ENCODE data around the gene ZBTB25. TPM values are rescaled to one million over a fixed set of nuclear protein-coding genes. Genes with fewer than 3 reads are reported as not detected.

ZBTB25 gene
- total and polyA plus RNA-seq, 2 experiments from 2014 or later = 11.3 to 13.3 TPM

DNA sequence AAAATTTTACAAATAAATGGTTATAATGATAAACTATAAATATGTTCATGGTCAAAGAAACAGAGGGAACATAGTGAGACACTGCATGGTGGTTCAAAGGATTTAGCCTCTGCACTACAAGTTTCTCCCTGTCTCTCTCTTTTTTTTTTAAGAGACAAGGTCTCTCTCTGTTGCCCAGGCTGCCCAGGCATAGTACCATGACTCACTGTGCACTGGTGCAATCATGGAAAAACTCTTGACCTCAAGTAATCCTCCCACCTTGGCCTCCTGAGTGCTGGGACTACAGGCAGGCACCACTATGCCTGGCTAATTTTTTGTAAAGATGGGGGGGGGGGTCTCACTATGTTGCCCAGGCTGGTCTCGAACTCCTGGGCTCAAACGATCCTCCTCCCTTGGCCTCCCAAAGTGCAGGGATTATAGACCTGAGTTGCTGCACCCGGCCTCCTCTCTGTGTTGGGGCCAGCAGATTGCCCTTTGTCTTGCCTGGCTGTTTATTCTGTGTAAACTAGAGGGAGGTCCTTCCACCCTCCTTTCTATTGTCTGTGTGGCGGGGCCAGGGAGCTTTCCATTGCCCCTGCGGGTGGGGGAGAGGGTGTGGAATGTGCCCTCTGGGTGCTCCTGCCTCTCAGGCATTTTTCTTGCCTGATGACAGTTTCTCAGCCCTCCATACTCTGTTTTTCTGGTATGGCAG lies 93.4 kb downstream of the ZBTB25 start:
- no peak overlapping the region for H3K27ac ChIP-seq
- H3K9me3 ChIP-seq (ENCODE audit: low read depth) = no peaks in the 10 kb centered on the region
- TF ChIP-seq, protein P1, sequence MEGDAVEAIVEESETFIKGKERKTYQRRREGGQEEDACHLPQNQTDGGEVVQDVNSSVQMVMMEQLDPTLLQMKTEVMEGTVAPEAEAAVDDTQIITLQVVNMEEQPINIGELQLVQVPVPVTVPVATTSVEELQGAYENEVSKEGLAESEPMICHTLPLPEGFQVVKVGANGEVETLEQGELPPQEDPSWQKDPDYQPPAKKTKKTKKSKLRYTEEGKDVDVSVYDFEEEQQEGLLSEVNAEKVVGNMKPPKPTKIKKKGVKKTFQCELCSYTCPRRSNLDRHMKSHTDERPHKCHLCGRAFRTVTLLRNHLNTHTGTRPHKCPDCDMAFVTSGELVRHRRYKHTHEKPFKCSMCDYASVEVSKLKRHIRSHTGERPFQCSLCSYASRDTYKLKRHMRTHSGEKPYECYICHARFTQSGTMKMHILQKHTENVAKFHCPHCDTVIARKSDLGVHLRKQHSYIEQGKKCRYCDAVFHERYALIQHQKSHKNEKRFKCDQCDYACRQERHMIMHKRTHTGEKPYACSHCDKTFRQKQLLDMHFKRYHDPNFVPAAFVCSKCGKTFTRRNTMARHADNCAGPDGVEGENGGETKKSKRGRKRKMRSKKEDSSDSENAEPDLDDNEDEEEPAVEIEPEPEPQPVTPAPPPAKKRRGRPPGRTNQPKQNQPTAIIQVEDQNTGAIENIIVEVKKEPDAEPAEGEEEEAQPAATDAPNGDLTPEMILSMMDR (IDR thresholded peaks at IDR 0.05; ENCODE audit: low read depth, low read length) = no peak
- no peak overlapping the region for H3K4me3 ChIP-seq
- peaks cover 10% of the 10 kb centered on the region for H3K36me3 ChIP-seq
- no peaks in the 10 kb centered on the region for H3K4me1 ChIP-seq (ENCODE audit: low read depth)
- peak in 1 of 2 donors; percentile 63 for DNase-seq (ENCODE audit: low read depth in 1 of 2, low spot score in 1 of 2)
- H3K27me3 ChIP-seq = no peaks in the 10 kb centered on the region

DNA sequence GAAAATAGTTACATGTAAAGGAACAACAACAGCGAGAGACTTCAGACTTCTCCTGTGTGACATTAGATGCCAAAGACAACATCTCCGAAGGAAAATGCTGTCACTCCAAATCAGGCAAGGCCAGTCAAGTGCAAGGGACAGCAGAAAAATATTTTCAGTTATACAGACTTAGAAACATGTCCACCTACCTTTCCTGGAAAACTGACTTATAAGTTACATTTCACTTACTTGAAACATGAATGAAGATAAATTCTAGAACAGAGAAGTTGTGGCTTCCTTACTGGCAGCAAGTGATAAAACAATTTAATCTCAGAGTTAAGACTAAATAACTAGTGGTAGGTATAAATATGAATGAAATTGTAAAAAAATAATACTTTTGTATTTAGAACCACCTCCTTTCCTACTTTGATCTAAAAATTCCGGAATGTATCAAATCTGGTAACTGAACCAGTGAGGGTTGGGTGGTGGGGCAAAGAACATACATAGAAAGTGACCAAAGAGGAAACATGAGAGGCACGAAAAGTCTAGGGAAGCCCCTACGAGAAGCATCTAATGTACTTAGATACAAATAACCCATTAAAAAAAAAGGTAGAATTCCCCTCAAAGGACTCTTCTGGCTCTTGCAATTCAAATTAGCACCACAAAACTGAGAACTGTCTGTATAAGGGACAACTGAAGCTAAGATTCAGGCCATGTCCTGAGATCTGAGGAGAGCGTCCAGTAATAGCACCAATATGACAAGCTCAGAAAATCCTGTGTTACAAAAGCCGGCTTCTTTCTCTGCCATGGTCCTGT lies 94.3 kb downstream of the ZBTB25 start:
- Histone ChIP-seq H3K27me3 (no peaks in the 10 kb centered on the region), H3K4me1 (ENCODE audit: low read depth) (no peaks in the 10 kb centered on the region), H3K36me3 (peaks cover 7% of the 10 kb centered on the region), H3K4me3 (no peak overlapping the region), H3K9me3 (ENCODE audit: low read depth) (no peaks in the 10 kb centered on the region), H3K27ac (no peak overlapping the region)
- DNase-seq (ENCODE audit: low read depth in 1 of 2, low spot score in 1 of 2) = no peak
- TF ChIP-seq, protein P1 (IDR thresholded peaks at IDR 0.05; ENCODE audit: low read depth, low read length) = no peak

GRCh38 chr14:64407329-64407728 lies 96.3 kb downstream of the ZBTB25 start:
- H3K9me3 ChIP-seq (ENCODE audit: low read depth) = no peaks in the 10 kb centered on the region
- TF ChIP-seq, protein P1 (IDR thresholded peaks at IDR 0.05; ENCODE audit: low read depth, low read length) = no peak
- no peak overlapping the region for H3K4me3 ChIP-seq
- H3K27ac ChIP-seq = no peak overlapping the region
- H3K27me3 ChIP-seq = no peaks in the 10 kb centered on the region
- H3K36me3 ChIP-seq = no peaks in the 10 kb centered on the region
- no peaks in the 10 kb centered on the region for H3K4me1 ChIP-seq (ENCODE audit: low read depth)
- no peak for DNase-seq (ENCODE audit: low read depth in 1 of 2, low spot score in 1 of 2)

- no peak overlapping the region for H3K27ac ChIP-seq
- TF ChIP-seq, protein P1 (IDR thresholded peaks at IDR 0.05; ENCODE audit: low read depth, low read length) = no peak
- H3K27me3 ChIP-seq = no peaks in the 10 kb centered on the region
- H3K4me1 ChIP-seq (ENCODE audit: low read depth) = no peaks in the 10 kb centered on the region
- no peak overlapping the region for H3K4me3 ChIP-seq
- no peak for DNase-seq (ENCODE audit: low read depth in 1 of 2, low spot score in 1 of 2)
- no peaks in the 10 kb centered on the region for H3K9me3 ChIP-seq (ENCODE audit: low read depth)
- no peaks in the 10 kb centered on the region for H3K36me3 ChIP-seq
Measured at GRCh38 chr14:64405295-64405694, 98.3 kb downstream of the ZBTB25 start.

DNA sequence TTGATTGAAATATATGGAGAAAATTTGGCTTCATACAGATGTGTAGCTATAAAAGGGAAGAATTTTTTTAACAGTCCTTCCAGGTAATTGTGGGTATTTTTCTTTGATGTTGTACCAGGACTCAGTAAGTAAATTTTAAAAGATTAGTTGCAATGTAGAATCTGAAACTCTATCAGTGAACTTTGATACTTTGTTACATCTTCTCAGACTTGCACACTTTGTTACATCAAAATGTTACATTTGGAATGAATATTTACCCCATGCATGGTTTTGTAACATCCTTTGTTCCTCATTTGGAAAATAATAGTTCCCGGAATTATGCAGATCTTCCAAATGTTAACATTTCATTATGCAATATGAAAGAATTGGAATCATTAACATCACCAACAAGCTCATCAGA lies 101.7 kb downstream of the ZBTB25 start:
- H3K4me1 ChIP-seq (ENCODE audit: low read depth) = no peaks in the 10 kb centered on the region
- H3K27me3 ChIP-seq = no peaks in the 10 kb centered on the region
- no peaks in the 10 kb centered on the region for H3K9me3 ChIP-seq (ENCODE audit: low read depth)
- no peak overlapping the region for H3K27ac ChIP-seq
- TF ChIP-seq, protein P1 (IDR thresholded peaks at IDR 0.05; ENCODE audit: low read depth, low read length) = no peak
- no peak overlapping the region for H3K4me3 ChIP-seq
- no peak for DNase-seq (ENCODE audit: low read depth in 1 of 2, low spot score in 1 of 2)
- no peaks in the 10 kb centered on the region for H3K36me3 ChIP-seq
